Activated naive CD8-positive, alpha-beta T cell treated with anti-CD3 and anti-CD28 coated beads, Interleukin-2, amount 10 ng/mL, durations not matched to agents 7 days and 5 days (primary cell): ENCODE data around the gene XPR1. TPM values are rescaled to one million over a fixed set of nuclear protein-coding genes. Genes with fewer than 3 reads are reported as not detected.

ENCODE experiments used
- ATAC-seq: fragments of 150-1000 bp; cut with Tn5 transposase; one replicate; pipeline ENCODE4 v1.10.0; 2021; ENCODE audit warnings: low read depth, moderate library complexity
- POLR2A ChIA-PET: fragments of 350-600 bp; sonication (Branson Sonifier 250); formaldehyde crosslinking; loops from one replicate; lab custom pipeline; 2021; ENCODE audit warnings: antibody characterized with exemption; lab: Charles Lee
- DNase-seq: peaks from one replicate; pipeline ENCODE4 v3.0.0; 2021
- H3K27ac Mint-ChIP-seq: one replicate; pipeline ENCODE4 v1.8.0; 2022; ENCODE audit warnings: mild to moderate bottlenecking, mixed read lengths
- H3K27me3 Mint-ChIP-seq: one replicate; pipeline ENCODE4 v1.8.0; 2022; ENCODE audit warnings: mild to moderate bottlenecking, moderate library complexity, mixed read lengths
- H3K36me3 Mint-ChIP-seq: one replicate; pipeline ENCODE4 v1.8.0; 2021; ENCODE audit warnings: mild to moderate bottlenecking, mixed read lengths
- H3K4me1 Mint-ChIP-seq: one replicate; pipeline ENCODE4 v1.8.0; 2021; ENCODE audit warnings: mixed read lengths
- H3K4me3 Mint-ChIP-seq: one replicate; pipeline ENCODE4 v1.8.0; 2022; ENCODE audit warnings: mild to moderate bottlenecking, moderate library complexity, mixed read lengths
- H3K9me3 Mint-ChIP-seq: one replicate; pipeline ENCODE4 v1.8.0; 2021; ENCODE audit warnings: mixed read lengths
- total RNA-seq, 2 experiments: library from RNA; stranded (reverse); gene quantifications; one replicate each; pipeline ENCODE4 v1.2.3, GENCODE V29; 2021

Gene XPR1
- total RNA-seq, 2 experiments from 2014 or later, result 16.5 to 17.5 TPM

DNA sequence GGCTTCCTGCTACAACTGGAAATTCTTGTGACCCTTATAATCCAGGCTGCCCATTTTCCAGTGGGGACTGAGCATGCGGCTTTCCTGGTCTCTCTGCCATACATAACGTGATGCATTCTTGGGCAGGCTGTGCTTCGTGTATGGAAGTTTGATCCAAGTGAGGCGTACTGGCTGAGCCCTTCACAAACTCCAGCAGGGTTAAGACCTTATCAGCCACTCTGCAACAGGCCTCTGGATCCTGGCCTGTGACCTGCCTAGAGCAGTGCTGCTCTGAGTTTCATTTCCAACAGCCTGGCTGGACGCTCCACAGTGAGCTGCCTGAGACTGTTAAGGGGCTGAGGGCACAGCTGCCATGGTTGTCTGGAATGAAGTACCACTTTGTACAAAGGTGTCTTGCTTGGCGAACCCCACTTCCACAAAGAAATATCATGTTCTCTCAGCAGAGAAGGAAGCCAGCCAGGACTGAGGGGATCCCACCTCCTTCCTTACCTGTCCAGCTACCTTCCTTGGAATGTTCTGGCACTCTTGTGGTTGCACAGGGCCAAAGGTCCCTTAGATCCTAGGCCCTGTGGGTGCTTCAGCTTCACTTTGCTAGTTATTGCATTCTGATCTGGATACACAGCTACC is 28.5 kb upstream of the XPR1 start:
- Mint-ChIP-seq H3K27ac (no peak overlapping the region), H3K4me1 (no peaks in the 10 kb centered on the region), H3K36me3 (no peaks in the 10 kb centered on the region), H3K9me3 (no peaks in the 10 kb centered on the region), H3K27me3 (peaks cover 3% of the 10 kb centered on the region), H3K4me3 (no peak overlapping the region)
- POLR2A ChIA-PET, result no interaction called here
- no peak for ATAC-seq
- DNase-seq, result no peak

GRCh38 chr1:180603850-180604226 is 28.0 kb upstream of the XPR1 start:
- Mint-ChIP-seq H3K36me3 (no peaks in the 10 kb centered on the region), H3K4me3 (no peak overlapping the region), H3K27me3 (peaks cover 3% of the 10 kb centered on the region), H3K4me1 (no peaks in the 10 kb centered on the region), H3K27ac (no peak overlapping the region), H3K9me3 (no peaks in the 10 kb centered on the region)
- ATAC-seq (no peak), DNase-seq (no peak)
- POLR2A ChIA-PET, result no interaction called here

GRCh38 chr1:180606155-180606554 is 25.7 kb upstream of the XPR1 start:
- POLR2A ChIA-PET, result no interaction called here
- H3K27me3 Mint-ChIP-seq, result peaks cover 5% of the 10 kb centered on the region
- ATAC-seq (no peak), DNase-seq (no peak)
- H3K27ac Mint-ChIP-seq, result no peak overlapping the region
- peaks cover under 1% of the 10 kb centered on the region for H3K4me1 Mint-ChIP-seq
- no peak overlapping the region for H3K4me3 Mint-ChIP-seq
- H3K36me3 Mint-ChIP-seq, result peaks cover under 1% of the 10 kb centered on the region
- H3K9me3 Mint-ChIP-seq, result peaks cover 3% of the 10 kb centered on the region

DNA sequence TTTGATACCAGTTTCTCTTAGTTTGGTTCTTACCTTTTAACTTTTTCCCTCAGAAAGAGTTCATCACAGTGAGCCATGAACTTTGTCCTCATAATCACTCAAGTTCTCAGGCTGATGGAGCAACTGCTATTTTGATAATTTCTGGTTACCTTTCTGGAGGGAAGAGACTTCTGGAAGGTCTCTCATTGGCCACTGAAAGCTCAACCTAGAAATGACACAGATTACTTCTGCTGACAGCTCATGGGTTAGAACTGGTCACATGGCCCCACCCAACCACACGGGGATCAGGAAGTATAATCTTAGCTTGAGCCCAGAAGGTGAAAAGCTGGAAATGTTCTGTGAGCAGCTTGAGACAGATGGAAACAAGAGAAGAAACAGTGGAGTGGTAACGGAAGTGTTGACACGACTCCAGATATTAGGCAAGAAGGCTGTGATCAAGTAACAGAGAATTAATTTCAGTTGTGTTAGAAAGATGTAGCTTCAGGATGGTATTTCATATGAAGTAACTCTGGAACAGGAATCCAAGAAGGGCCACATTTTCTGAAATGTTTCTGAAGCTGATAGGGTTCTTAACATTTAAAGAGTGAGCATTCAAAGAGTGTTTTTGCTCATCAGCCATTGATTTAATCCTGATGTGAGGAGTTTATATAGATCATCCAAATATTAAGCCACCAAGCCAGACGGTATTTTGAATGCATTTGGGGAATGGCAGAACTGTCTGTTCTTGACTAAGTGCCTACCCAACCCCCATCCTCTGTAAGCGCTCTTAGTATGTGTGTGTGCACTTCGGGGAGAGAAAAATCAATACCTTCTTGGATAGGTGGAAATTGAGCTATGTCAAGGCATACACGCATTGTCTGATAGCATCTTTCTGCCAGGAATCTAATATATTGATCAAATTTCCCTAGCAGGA is 21.9 kb upstream of the XPR1 start:
- Mint-ChIP-seq H3K9me3 (peaks cover 3% of the 10 kb centered on the region), H3K4me3 (no peak overlapping the region), H3K36me3 (peaks cover 2% of the 10 kb centered on the region), H3K4me1 (peaks cover 2% of the 10 kb centered on the region), H3K27me3 (peaks cover 3% of the 10 kb centered on the region), H3K27ac (no peak overlapping the region)
- POLR2A ChIA-PET, result no interaction called here
- no peak for ATAC-seq
- no peak for DNase-seq

DNA sequence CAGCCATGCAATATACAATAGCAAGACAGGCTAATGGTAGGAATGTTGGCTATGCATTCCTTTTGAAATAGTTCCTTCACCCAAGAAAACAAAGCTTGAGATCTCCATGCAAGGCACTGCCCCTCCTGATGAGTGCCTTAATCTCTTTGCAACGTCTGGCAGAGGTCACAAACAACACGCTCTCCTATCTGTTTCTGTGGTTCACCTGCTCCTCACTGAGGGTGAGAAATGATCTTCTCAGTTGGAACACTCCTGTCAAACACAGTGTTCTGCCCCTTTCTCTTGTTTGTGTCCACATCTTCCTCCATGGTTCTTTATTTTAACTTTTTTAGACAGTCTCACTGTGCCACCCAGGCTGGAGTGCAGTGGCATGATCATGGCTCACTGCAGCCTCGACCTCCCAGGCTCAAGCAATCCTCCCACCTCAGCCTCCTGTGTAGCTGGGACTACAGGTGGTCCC is 21.2 kb upstream of the XPR1 start:
- peaks cover 3% of the 10 kb centered on the region for H3K9me3 Mint-ChIP-seq
- H3K4me1 Mint-ChIP-seq, result peaks cover 2% of the 10 kb centered on the region
- H3K36me3 Mint-ChIP-seq, result peaks cover 2% of the 10 kb centered on the region
- POLR2A ChIA-PET, result no interaction called here
- no peak overlapping the region for H3K4me3 Mint-ChIP-seq
- H3K27me3 Mint-ChIP-seq, result peaks cover 2% of the 10 kb centered on the region
- ATAC-seq (no peak), DNase-seq (no peak)
- no peak overlapping the region for H3K27ac Mint-ChIP-seq

DNA sequence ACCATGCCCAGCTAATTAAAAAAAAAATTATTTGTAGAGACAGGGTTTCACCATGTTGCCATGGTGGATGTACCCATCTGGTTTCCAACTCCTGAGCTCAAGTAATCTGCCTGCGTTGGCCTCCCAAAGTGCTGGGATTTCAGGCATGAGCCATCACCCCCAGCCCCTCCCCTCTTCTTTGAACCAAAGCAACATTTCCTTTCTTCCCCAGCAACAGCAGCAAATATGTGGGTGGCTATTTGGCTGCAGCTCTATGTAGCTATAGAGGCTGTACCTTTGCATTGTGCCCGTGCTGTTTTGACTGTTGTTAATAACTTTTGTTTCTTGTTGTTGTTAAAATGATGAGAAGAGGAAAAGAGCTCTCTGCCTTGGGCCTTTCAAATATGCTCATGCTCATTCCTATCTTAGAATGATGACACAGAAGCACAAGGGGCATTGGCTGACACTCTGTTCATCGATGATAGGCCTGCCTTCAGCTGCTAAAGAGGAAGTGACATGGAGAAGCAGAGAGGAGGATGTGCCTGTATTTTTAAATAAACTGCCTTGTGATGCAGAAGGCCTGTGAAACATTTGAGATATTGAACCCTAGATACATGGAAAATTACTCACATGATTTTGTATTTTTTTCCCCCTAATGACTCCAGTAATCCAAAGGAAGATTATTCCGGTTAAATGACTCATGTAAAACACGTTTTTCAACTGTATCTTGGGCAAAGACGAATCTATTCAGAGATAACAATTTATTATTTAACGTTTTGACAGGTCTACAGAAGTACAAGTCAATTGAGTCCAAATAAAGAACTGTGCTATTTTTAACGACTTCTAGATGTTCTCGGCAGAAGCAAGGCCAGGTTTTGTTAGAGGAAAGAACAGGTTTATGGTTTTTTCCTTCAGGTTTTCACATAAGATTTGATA is 20.5 kb upstream of the XPR1 start:
- Mint-ChIP-seq H3K27ac (no peak overlapping the region), H3K4me1 (peaks cover 2% of the 10 kb centered on the region), H3K4me3 (no peak overlapping the region), H3K9me3 (peaks cover 3% of the 10 kb centered on the region), H3K36me3 (peaks cover 2% of the 10 kb centered on the region), H3K27me3 (peaks cover 2% of the 10 kb centered on the region)
- POLR2A ChIA-PET, result no interaction called here
- ATAC-seq (no peak), DNase-seq (no peak)

GRCh38 chr1:180612632-180613031 is 19.2 kb upstream of the XPR1 start:
- Mint-ChIP-seq H3K4me1 (peaks cover 2% of the 10 kb centered on the region), H3K27me3 (peaks cover 2% of the 10 kb centered on the region), H3K9me3 (peaks cover 3% of the 10 kb centered on the region)

DNA sequence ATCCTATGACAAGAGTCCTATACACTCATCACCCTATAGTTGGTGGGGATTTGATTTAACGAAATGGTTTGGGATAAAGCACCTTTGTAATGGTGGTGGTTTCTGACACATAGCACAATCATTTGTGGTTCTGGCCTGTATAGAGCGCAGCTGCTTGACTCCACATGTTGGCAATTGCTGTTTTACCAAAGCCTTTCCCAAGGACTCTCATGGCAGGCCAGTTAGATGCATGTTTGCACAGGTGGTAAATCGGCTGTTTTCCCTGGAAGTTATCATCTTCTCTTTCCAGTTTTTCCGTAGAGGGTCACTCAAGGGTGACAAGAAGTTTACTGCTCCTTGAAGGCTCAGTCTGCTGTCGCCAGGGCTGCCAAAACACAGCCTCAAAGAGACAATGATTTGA is 17.1 kb upstream of the XPR1 start:
- Mint-ChIP-seq H3K36me3 (peaks cover 2% of the 10 kb centered on the region), H3K27me3 (peaks cover 2% of the 10 kb centered on the region), H3K9me3 (peaks cover 3% of the 10 kb centered on the region), H3K4me3 (no peak overlapping the region), H3K4me1 (peaks cover 2% of the 10 kb centered on the region), H3K27ac (no peak overlapping the region)
- ATAC-seq, result no peak
- no peak for DNase-seq
- POLR2A ChIA-PET, result no interaction called here

More at GRCh38 chr1:180612632-180613031, 19.2 kb upstream of the XPR1 start:
- POLR2A ChIA-PET, result no interaction called here
- H3K4me3 Mint-ChIP-seq, result no peak overlapping the region
- ATAC-seq (no peak), DNase-seq (no peak)
- no peak overlapping the region for H3K27ac Mint-ChIP-seq
- peaks cover 2% of the 10 kb centered on the region for H3K36me3 Mint-ChIP-seq

- Mint-ChIP-seq H3K4me3 (no peak overlapping the region), H3K4me1 (peaks cover 2% of the 10 kb centered on the region), H3K27me3 (peaks cover 1% of the 10 kb centered on the region), H3K36me3 (peaks cover 2% of the 10 kb centered on the region), H3K9me3 (peaks cover under 1% of the 10 kb centered on the region), H3K27ac (no peak overlapping the region)
- ATAC-seq (no peak), DNase-seq (no peak)
- POLR2A ChIA-PET, result no interaction called here
These were observed 16.1 kb upstream of the XPR1 start for GRCh38 chr1:180615493-180616290.

DNA sequence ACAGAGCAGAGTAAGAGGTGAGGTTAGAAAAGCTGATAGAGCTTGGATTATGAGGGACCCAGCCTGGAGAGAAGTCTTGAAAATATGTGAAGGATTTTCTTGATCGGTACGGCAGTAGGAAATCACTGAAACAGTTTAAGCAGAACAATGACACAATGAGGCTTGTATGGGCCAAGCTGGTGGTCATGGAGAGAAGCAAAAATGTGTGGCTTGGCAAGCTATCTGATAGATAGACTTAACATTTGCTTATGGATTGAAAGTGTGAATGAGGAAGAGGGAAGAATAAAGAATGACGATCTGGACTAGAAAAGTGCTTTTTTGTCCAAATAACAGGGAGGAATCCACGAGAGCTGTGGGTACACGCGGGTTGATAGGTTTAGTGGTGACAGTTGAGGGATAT is 15.4 kb upstream of the XPR1 start:
- POLR2A ChIA-PET, result no interaction called here
- ATAC-seq (no peak), DNase-seq (no peak)
- Mint-ChIP-seq H3K4me1 (no peaks in the 10 kb centered on the region), H3K27me3 (no peaks in the 10 kb centered on the region), H3K36me3 (no peaks in the 10 kb centered on the region), H3K4me3 (no peak overlapping the region), H3K27ac (no peak overlapping the region), H3K9me3 (no peaks in the 10 kb centered on the region)

DNA sequence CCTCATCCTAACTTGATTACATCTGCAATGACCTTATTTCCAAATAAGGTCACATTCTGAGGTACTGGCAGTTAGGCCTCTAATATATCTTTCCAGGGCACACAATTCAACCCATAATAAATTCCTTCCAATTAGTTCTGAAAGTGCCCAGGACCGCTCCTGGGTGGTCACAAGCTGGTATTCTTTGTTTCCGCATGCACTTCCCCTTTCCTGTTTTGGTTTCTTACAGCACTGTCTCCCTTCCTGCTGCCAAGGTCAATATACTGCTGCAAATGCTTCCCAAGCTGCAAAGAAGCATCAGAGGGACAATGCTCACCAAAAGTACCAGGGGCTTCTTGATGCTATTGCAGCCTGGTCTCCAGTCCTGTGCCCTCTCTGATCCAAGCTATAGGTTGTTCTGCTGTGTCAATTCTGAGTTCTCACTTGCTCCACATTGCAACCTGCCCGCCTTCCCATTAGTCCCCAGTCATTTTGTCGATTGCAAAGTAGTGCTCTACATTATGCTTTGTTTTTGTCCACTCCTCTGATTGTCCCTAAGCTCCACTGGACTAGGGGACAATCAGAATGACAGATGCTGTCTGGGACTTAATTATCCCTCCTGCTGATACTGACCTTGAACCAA is 13.9 kb upstream of the XPR1 start:
- H3K36me3 Mint-ChIP-seq, result no peaks in the 10 kb centered on the region
- ATAC-seq (no peak), DNase-seq (no peak)
- H3K9me3 Mint-ChIP-seq, result no peaks in the 10 kb centered on the region
- H3K27ac Mint-ChIP-seq, result no peak overlapping the region
- H3K27me3 Mint-ChIP-seq, result no peaks in the 10 kb centered on the region
- POLR2A ChIA-PET, result no interaction called here
- H3K4me3 Mint-ChIP-seq, result no peak overlapping the region
- no peaks in the 10 kb centered on the region for H3K4me1 Mint-ChIP-seq

- Mint-ChIP-seq H3K9me3 (no peaks in the 10 kb centered on the region), H3K27ac (no peak overlapping the region), H3K4me1 (no peaks in the 10 kb centered on the region), H3K4me3 (no peak overlapping the region), H3K36me3 (no peaks in the 10 kb centered on the region), H3K27me3 (peaks cover 3% of the 10 kb centered on the region)
- DNase-seq, result no peak
- POLR2A ChIA-PET, result no interaction called here
- no peak for ATAC-seq
These were observed 11.2 kb upstream of the XPR1 start for GRCh38 chr1:180620581-180620980.
